ENCODE data around the gene DCXR. TPM values are rescaled to one million over a fixed set of nuclear protein-coding genes. Genes with fewer than 3 reads are reported as not detected.

DCXR gene
- total RNA-seq, 1 experiment from 2014 or later, result 140 TPM

- intact Hi-C loops (cut with micrococcal nuclease; ENCODE audit: unreplicated experiment), result no loop called here
- peaks cover 93% of the 10 kb centered on the region for H3K36me3 ChIP-seq (ENCODE audit: insufficient read depth, low read length, poor library complexity, severe bottlenecking)
- no peaks in the 10 kb centered on the region for H3K9me3 ChIP-seq (ENCODE audit: low read depth, low read length, poor library complexity, severe bottlenecking)
- TF ChIP-seq CTCF (conservative IDR thresholded peaks at IDR 0.05; ENCODE audit: low read depth, low read length), result no peak
- ChIA-PET POLR2A (ENCODE audit: low non-redundant PET) (no interaction called here), CTCF (no interaction called here)
- no TSS peak for BruUV-seq (replicated peaks)
- H3K4me3 ChIP-seq (ENCODE audit: low read depth, low read length, poor library complexity, severe bottlenecking), result no peak overlapping the region
- H3K4me1 ChIP-seq (ENCODE audit: insufficient read depth, low read length, poor library complexity, severe bottlenecking), result no peaks in the 10 kb centered on the region
- H3K27me3 ChIP-seq (replicated peaks; ENCODE audit: insufficient read depth, low read depth, low read length, poor library complexity), result no peaks in the 10 kb centered on the region
- no peak overlapping the region for H3K27ac ChIP-seq (ENCODE audit: low read depth, low read length, poor library complexity, severe bottlenecking)
- no peak for DNase-seq (ENCODE audit: low spot score)
These were observed 44.0 kb upstream of the DCXR start for GRCh38 chr17:82081546-82081945.

GRCh38 chr17:82080789-82081464 lies 43.4 kb upstream of the DCXR start:
- no peaks in the 10 kb centered on the region for H3K4me1 ChIP-seq (ENCODE audit: insufficient read depth, low read length, poor library complexity, severe bottlenecking)
- TF ChIP-seq CTCF (conservative IDR thresholded peaks at IDR 0.05; ENCODE audit: low read depth, low read length) (no peak), EZH2 (IDR thresholded peaks at IDR 0.05; ENCODE audit: borderline replicate concordance, low read depth, low read length, poor library complexity, severe bottlenecking) (no peak)
- DNase-seq (ENCODE audit: low spot score), result no peak
- POLR2A ChIA-PET (ENCODE audit: low non-redundant PET), result no interaction called here
- BruUV-seq (replicated peaks), result no TSS peak
- no peaks in the 10 kb centered on the region for H3K9me3 ChIP-seq (ENCODE audit: low read depth, low read length, poor library complexity, severe bottlenecking)
- H3K27ac ChIP-seq (ENCODE audit: low read depth, low read length, poor library complexity, severe bottlenecking), result no peak overlapping the region
- CTCF ChIA-PET, result no interaction called here
- intact Hi-C loops (cut with micrococcal nuclease; ENCODE audit: unreplicated experiment), result no loop called here
- H3K36me3 ChIP-seq (ENCODE audit: insufficient read depth, low read length, poor library complexity, severe bottlenecking), result peaks cover 87% of the 10 kb centered on the region
- no peaks in the 10 kb centered on the region for H3K27me3 ChIP-seq (replicated peaks; ENCODE audit: insufficient read depth, low read depth, low read length, poor library complexity)
- no peak overlapping the region for H3K4me3 ChIP-seq (ENCODE audit: low read depth, low read length, poor library complexity, severe bottlenecking)

- no peak for DNase-seq (ENCODE audit: low spot score)
- POLR2A ChIA-PET (ENCODE audit: low non-redundant PET), result interaction anchor here (0.6 kb wide), 1 partner anchor 57 kb away, joined by 23 read pairs; the partner anchor contains the start of genes CENPX and LRRC45
- Histone ChIP-seq H3K27me3 (replicated peaks; ENCODE audit: insufficient read depth, low read depth, low read length, poor library complexity) (no peaks in the 10 kb centered on the region), H3K36me3 (ENCODE audit: insufficient read depth, low read length, poor library complexity, severe bottlenecking) (peaks cover 80% of the 10 kb centered on the region), H3K4me3 (ENCODE audit: low read depth, low read length, poor library complexity, severe bottlenecking) (no peak overlapping the region), H3K4me1 (ENCODE audit: insufficient read depth, low read length, poor library complexity, severe bottlenecking) (no peaks in the 10 kb centered on the region), H3K9me3 (ENCODE audit: low read depth, low read length, poor library complexity, severe bottlenecking) (no peaks in the 10 kb centered on the region), H3K27ac (ENCODE audit: low read depth, low read length, poor library complexity, severe bottlenecking) (no peak overlapping the region)
- TF ChIP-seq EZH2 (IDR thresholded peaks at IDR 0.05; ENCODE audit: borderline replicate concordance, low read depth, low read length, poor library complexity, severe bottlenecking), result no peak
- TF ChIP-seq CTCF (conservative IDR thresholded peaks at IDR 0.05; ENCODE audit: low read depth, low read length), result no peak
- no TSS peak for BruUV-seq (replicated peaks)
- intact Hi-C loops (cut with micrococcal nuclease; ENCODE audit: unreplicated experiment), result no loop called here
- CTCF ChIA-PET, result no interaction called here
These were observed 42.7 kb upstream of the DCXR start for GRCh38 chr17:82080048-82080788.

All from A673 (cell line).